SK-MEL-5 (cell line): ENCODE data around the gene TBX18. TPM values are rescaled to one million over a fixed set of nuclear protein-coding genes. Genes with fewer than 3 reads are reported as not detected.

Experiments
- DNase-seq: peaks from one replicate; pipeline ENCODE4 v3.0.0-alpha.2; 2016; ENCODE audit warnings: low read depth, low spot score
- in situ Hi-C: cut with HindIII; loops from 2 replicates; pipeline ENCODE4 v1.10.0; 2016; ENCODE audit warnings: low sequenced_read_pairs, high pct_unique_total_duplicates, low pct_unique_long_range_greater_than_20kb
- polyA plus RNA-seq, 2 experiments: library from polyadenylated mRNA; depleted of rRNA; stranded (reverse); fragments of >200 nt; gene quantifications; 2 replicates each; pipeline ENCODE4 v1.2.3, GENCODE V29; 2015
- total RNA-seq: library from RNA; depleted of rRNA; stranded (reverse); fragments of >200 nt; shearing (Covaris generic); gene quantifications from 2 replicates; pipeline ENCODE4 v1.2.3, GENCODE V29; 2014; rRNA removed

The TBX18 gene
- total RNA-seq = 10.1 and 13.4 TPM in 2 replicates
- 13.7 and 19.8 TPM in 2 replicates for polyA plus RNA-seq (2015; cell fraction: cytosol; rRNA removed)
- 42.4 and 51.4 TPM in 2 replicates for polyA plus RNA-seq (2015; cell fraction: nucleus; rRNA removed)

- peak; percentile 96 for DNase-seq
- in situ Hi-C loops = no loop called here
Measured at GRCh38 chr6:84764332-84765049, at the start of gene TBX18. TSS of gene TBX18 (minus strand) at chr6:84764598. CDS start at chr6:84764181, 417 bp downstream.

GRCh38 chr6:84811351-84811750, 47.0 kb upstream of the TBX18 start:
- in situ Hi-C loops = no loop called here
- no peak for DNase-seq

DNA sequence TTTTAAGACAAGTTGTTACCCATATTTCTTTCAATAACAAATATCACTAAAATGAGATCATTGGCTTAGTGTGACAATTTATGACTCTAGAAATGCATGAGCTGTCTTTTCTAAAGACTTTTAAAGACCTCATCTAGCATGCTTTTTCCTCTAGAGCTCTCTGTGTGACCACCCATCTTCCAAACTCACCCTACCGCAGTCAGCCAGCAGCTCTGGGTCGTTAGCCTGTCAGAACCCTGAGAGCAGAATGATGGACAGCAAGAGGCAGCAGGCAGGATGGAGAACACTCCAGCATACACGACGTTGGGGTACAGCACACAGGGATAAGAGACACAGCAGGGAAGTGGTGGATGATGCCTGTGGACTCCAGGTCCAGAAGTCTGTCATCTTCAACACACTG, 45.1 kb upstream of the TBX18 start:
- DNase-seq = no peak
- in situ Hi-C loops = no loop called here

DNA sequence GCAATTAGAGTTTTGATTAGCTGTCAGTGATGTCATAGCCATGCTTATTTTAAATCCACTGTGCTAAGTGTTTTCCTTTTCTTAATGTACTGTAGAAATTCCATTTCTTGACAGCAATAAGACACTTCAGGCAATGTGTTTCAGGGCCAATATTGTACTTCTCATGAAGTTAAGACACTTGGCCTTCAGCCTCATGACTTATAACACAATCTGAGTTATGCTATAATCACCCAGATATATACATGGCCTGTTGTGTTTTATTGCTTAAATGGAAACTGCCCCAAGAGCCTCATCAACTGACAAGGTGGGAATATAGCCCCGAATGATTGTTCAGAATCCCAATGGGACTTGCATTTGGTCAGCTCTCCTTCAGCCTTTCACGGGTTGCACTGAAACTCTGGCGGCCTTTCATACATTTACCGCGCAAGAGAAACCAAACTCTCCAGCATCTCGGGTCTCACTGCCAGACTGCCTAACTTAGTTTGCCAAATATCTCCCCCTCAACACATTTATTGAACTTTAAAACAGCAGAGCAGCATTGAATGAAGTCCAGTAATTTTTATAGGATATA, 44.2 kb upstream of the TBX18 start:
- DNase-seq = no peak
- in situ Hi-C loops = no loop called here

GRCh38 chr6:84805145-84805544, 40.7 kb upstream of the TBX18 start:
- no peak for DNase-seq
- in situ Hi-C loops = no loop called here

GRCh38 chr6:84804720-84805119, 40.3 kb upstream of the TBX18 start:
- in situ Hi-C loops = no loop called here
- DNase-seq = no peak

- no peak for DNase-seq
- in situ Hi-C loops = no loop called here
Measured at GRCh38 chr6:84801250-84801649, 36.9 kb upstream of the TBX18 start.

DNA sequence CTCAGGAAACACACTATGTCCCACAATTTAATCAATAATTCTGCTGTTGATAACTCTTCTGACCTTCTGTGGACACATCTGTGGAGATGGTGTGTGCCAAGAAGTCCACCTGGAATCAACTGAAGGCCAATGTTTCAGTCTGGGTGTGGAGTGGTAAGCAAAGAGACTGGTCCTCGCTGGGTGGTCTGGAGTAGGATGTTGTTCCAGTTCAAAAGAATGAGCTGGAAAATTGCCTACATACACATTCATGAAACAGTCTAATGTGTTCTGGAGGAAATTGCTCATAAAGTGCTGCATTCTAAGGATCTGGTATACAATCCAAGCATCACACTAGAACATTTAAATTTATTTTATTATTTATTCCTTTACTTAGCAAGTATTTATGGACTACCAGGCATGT, 33.9 kb upstream of the TBX18 start:
- in situ Hi-C loops = no loop called here
- no peak for DNase-seq

DNA sequence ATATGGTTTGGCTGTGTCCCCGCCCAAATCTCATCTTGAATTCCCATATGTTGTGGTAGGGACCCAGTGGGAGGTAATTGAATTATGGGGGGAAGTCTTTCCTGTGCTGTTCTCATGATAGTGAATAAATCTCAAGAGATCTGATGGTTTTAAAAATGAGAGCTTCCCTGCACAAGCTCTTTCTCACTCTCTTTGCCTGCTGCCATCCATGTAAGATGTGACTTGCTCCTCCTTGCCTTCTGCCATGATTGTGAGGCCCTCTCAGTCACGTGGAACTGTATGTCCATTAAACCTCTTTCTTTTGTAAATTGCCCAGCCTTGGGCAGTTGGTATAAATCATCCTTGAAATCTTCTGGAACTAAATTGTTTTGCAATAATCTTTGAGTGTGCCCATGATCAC, 31.9 kb upstream of the TBX18 start:
- in situ Hi-C loops = no loop called here
- no peak for DNase-seq

- in situ Hi-C loops = no loop called here
- no peak for DNase-seq
Measured at GRCh38 chr6:84791927-84792326, 27.5 kb upstream of the TBX18 start.

- peak; percentile 41 for DNase-seq
- in situ Hi-C loops = no loop called here
Measured at GRCh38 chr6:84791233-84791632, 26.8 kb upstream of the TBX18 start.

- in situ Hi-C loops = no loop called here
- DNase-seq = no peak
Measured at GRCh38 chr6:84789170-84789569, 24.8 kb upstream of the TBX18 start.

GRCh38 chr6:84788689-84789088, 24.3 kb upstream of the TBX18 start:
- in situ Hi-C loops = no loop called here
- DNase-seq = peak; percentile 33

DNA sequence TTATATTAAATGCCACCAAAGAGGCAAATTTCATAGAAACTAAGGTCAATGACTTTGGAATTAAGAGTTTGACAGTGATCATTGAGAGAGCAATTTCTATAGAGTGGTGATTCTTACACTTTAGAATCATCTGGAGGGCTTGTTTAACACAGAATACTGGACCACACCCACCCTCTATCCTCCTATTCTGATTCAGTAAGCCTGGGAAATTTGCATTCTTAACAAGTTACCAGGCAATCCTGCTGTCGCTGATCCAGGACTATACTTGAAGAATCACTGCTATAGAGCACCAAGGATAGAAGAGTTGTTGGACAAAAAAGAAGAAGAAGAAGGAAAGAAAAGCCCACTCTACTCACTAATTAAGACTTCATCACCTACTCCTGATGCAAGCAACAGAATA, 21.3 kb upstream of the TBX18 start:
- DNase-seq = no peak
- in situ Hi-C loops = no loop called here

DNA sequence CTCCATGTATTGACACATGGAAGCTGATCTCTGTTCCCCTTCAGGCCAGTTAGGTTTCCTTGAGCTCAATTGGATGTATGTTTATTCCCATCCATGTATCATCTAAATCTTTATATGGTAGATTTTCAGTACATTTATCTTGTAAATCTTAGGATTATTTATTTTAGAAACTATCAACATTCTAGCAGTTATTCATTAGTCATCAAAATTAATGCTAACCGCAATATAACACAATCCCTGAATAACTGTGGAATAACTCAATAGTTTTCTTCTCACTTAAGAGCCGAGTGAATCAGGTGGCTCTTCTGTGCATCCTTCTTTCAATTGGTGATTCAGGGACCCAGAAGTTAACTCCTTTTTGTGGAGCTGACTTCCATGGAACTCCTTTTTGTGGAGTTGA, 15.5 kb upstream of the TBX18 start:
- in situ Hi-C loops = no loop called here
- DNase-seq = no peak

DNA sequence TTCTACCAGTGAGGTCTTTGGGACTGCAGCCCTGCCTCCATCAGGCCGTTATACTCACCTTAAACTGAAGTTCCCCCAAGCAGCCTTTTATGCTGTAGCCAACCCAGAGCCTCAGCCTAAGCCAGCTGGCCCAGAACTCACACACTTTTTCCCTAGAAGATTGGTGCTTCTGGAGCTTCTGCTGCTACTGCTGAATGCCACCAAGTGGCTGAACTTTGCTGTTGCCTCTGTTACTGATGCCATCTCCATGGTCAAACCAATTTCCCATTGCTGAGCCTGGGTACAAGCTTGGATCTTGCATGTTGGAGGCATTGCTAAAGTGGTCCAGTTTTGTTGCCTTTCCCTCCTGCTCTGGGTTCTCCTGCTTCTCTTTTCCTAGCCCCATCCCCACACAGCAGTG, 15.0 kb upstream of the TBX18 start:
- in situ Hi-C loops = no loop called here
- DNase-seq = peak; percentile 65

GRCh38 chr6:84777888-84778287, 13.5 kb upstream of the TBX18 start:
- in situ Hi-C loops = no loop called here
- peak; percentile 58 for DNase-seq

- in situ Hi-C loops = no loop called here
- no peak for DNase-seq
Measured at GRCh38 chr6:84776392-84776791, 12.0 kb upstream of the TBX18 start.

DNA sequence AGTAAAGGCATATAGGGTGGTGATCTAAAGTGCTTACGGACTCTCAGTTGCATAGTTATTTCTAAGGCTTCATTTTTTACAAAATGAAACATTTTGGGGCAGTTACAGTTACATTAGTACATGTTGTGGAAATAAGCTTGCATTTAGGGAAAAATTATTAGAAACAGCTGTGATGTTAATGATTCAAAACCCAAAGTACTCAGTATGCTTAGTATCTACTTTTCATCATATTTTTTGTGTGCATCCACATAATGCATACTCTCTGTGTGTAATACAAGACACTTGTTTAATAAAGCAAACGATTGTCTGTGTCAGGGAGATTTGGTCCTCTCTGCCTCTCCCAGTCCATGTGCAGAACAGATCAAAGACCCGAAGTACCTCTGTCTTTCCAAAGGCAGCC, 11.4 kb upstream of the TBX18 start:
- DNase-seq = no peak
- in situ Hi-C loops = no loop called here
